CMK (cell line): ENCODE measurements around the gene ITFG1.

Experiments
- DNase-seq: peaks from one replicate; pipeline ENCODE4 v3.0.0-alpha.2; 2010; ENCODE audit warnings: low read depth

Gene ITFG1

DNA sequence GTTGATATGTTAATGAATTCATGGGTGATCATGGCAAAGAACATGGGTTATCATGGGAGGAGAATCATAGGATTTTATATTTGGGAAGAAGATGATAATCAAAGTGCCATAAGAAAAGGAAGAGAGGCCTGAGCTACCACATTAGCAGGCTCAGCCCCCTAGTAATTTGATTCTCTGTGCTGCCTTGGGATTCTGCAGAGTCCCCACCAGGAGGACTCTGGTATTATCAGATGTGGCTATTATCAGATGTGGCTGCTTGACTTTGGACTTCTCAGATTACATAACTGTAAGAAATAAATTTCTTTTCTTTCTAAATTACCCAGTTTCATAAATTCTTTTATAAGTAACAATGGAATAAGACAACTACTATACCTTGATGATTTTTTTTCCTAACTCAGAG lies 137.6 kb downstream of the ITFG1 start:
- no peak for DNase-seq

- DNase-seq, result no peak
Measured at GRCh38 chr16:47320546-47321310, 140.1 kb downstream of the ITFG1 start.

DNA sequence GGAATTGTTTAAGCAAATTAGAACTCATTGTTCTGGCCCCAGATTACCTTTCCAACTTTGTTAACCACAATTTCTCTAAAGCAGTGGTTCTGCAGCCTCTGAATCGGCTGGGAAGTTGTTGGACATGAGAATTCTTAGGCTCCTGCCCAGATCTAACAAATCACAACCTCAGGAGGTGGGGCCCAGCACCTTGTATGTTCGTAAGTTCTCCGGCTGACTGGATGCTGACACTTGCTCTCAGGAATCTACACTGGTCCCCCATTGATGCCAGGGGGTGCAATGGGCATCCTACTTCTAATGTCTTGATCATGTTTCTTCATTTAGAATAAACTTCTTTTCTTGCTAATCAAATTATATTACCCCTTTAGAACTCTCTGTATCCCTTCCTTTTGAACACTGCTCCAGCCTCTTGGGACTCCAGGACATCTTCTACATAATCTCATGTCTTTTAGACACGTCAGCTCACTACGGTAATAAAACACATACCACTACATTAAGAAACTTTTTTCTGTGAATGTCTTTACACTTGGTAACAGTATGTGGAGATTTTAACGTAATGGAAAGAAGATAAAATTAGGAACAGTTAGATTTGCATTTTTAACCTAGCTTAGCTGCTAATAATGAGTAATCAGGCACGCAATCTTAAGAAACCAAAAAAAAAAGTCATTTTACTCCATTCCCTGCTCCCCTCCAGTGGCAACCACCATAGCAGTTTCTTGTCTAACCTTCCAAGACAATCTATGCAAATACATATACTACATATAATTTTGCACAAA lies 143.2 kb downstream of the ITFG1 start:
- no peak for DNase-seq

DNA sequence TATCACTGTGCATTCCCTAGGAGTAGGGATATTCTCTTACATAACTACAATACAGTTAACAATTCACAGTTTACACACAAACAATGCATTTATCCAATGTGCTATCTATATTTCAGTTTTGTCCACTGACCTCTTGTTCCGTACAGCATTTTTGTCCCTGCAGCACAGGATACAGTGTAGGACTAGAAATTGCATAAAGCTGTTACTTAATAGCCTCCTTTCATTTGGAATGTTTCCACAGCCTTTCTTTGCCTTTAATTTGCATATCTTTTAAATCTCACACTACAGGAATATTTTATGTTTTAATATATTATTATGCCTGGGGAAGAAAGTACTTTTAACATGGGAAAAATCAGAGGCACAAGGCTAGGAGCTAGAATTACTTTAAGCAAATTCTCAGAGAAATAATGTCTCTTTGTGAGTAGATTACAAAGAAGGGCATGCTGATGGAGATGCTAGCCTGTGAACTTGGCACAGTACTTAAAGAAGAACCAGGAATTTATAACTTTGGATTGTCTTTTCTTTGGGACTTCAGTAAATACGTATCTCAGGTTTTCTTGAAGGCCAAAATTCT lies 144.3 kb downstream of the ITFG1 start:
- no peak for DNase-seq

DNA sequence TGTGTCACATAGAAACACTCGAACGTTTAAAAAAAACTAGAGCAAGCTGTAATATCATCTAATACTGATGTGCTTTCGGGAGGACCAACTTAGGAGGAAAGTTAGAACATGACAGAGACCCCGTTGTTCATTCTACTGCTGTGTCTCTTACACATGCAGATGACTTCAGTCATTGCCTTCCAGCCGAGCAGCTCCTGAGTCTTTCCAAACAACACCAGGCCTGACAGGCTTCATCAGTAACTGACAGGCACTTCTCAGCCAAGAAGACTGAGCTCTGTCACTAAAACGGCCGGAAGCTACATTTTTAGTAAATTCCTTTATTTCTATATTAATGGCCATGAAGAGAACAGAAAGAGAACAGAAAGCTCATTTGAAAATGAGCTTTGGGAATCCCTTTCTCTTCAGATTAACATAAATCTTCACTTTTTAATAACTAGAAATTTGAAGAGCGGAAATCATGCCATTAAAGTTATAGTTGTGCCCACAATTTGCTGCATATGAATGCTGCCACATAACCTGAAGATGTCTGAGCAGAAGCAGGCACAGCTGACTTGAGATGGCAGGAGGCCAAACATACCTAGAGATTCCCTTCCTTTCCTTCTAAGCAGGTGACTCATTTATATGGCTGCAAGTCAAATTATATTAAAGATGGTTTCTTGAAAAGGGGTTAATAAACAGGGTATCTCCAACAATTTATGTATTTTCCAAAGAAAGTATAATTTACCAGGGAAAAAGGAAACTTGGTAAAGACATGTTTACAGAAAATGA lies 148.9 kb downstream of the ITFG1 start:
- DNase-seq, result no peak

DNA sequence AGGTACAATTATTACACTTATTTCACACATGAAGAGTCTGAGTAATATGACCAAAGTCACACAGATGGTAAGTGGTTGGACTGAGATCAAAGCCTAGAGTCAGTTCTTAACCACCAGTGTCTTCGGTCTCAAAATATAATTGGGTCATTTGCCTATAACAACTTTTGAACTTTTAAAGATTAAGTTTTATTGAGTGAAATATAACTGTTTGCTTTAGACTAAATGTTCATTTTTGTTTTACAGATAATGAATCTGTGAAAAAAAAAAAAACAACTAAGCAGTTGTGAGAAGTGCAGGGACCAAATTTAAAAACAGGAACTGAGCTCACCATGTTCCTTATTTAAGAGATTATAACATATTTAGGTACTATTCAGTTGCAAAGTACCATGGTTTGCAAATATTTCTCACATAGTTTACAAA lies 150.1 kb downstream of the ITFG1 start:
- no peak for DNase-seq

- no peak for DNase-seq
Measured at GRCh38 chr16:47309581-47310312, 151.1 kb downstream of the ITFG1 start.

DNA sequence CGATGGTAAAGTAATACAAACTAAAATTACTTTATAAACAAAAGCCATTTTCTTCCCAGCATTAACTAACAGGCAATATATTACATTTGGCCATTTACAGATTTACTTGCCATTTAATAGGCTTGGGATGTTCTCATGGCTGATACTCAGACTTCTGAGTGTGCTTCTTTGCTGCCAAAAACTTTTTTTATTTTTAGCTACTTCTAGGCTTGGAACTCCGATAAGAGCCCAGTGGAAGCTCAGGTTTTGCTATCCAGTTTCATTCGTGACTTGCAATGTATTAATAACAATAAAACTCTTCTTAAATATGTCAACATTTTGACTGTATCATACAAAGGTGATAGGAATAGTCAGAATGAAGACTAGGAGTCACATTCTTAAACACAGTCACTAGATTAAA lies 152.3 kb downstream of the ITFG1 start:
- DNase-seq, result no peak

DNA sequence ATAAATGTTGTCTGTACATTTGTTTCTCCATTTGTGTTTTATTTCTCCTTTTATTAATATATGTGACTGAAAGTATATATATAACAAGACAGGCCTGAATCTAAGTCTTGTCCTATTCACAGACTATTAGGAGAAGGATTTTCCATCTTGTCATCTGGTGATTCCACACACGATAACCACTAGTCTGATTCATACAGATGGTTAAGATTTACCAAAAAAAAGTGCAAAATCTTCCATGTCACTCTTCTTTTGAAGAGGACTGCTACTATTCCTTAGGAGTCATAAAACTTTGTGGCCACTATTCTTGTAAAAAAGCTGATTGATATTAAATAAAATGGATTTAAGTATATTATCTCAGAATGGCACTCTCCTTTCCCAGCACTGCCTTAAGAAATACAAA lies 156.3 kb downstream of the ITFG1 start:
- no peak for DNase-seq

- DNase-seq, result no peak
Measured at GRCh38 chr16:47299587-47299986, 161.3 kb downstream of the ITFG1 start.

- no peak for DNase-seq
Measured at GRCh38 chr16:47284999-47285398, 175.9 kb downstream of the ITFG1 start.

DNA sequence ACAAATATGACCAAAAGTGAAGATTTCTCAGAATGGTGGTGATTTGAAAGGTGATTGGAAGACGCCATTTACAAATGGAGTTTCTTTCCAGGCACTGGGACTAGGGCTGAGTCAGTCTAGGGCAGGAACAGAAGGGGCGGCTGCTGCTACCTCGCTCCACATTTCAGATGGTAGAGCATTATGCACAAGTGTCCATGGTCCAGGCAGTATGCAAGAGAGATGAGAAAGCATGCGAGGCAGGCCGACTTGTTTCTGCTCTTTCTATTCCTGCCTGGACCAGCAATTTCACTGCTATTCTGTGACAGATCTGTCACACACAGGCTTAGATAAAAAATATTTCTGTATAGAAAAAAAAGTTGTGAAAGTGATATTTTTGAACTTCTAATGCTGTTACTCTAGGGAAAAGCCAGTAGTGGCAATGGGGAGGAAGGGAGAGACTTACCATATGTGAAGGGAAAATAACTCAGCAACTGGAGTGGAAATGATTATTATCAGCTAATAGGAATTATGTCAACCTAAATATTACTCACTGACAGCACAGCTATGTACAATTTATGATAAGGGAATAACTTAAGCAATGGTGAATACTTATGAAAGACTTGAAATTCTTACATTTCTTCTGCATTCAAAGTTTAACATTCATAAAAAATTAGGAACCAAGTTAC lies 182.4 kb downstream of the ITFG1 start:
- no peak for DNase-seq

DNA sequence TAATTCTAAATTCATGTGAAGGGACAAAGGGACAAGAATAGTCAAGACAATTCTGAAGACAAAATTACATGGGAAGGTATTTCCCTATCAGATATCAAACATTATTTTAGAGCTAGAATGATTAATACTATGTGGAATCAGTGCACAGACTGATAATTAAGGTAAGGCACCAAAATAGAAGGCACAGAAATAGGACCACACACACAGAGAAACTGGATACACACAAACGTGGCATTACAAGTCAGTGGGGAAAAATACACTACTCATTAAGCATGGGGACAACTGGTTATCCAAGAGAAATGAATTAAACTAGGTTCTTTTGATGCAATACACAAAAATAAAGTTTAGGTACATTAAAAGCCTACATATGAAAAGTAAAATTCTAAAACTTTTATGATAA lies 184.3 kb downstream of the ITFG1 start:
- DNase-seq, result no peak

- no peak for DNase-seq
Measured at GRCh38 chr16:47262938-47263337, 197.9 kb downstream of the ITFG1 start.

GRCh38 chr16:47260503-47260902 lies 200.4 kb downstream of the ITFG1 start:
- DNase-seq, result no peak

DNA sequence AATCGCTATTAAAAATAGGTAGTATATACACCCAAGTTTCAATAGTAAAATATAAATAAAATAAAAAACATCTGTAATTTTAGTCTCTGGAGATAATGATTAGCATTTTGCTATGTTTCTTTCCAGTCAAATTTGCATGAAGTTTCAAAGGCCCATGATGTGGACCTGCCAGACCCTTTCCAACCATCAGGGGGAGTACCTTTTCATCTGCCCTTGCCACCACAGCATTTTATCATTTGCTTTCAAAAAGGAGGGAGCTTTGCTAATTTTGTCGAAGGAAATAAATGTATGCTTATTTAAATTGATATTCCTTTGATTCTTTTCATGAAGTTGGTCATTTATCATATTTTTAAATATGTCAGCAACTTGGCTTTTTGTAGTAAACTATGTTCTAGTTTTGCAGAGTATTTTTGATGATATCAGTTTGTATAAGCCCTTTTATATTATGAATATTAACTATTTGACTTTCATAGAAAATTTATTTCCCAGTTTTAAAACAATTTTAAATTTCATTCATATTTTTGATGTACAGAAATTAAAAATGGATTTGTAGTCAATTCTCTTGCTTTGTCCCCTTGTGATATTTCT lies 201.9 kb downstream of the ITFG1 start:
- peak; percentile 17 for DNase-seq

- DNase-seq, result no peak
Measured at GRCh38 chr16:47254756-47255155, 206.1 kb downstream of the ITFG1 start.

GRCh38 chr16:47250983-47251382 lies 209.9 kb downstream of the ITFG1 start:
- DNase-seq, result no peak

- no peak for DNase-seq
Measured at GRCh38 chr16:47247690-47248089, 213.2 kb downstream of the ITFG1 start.

DNA sequence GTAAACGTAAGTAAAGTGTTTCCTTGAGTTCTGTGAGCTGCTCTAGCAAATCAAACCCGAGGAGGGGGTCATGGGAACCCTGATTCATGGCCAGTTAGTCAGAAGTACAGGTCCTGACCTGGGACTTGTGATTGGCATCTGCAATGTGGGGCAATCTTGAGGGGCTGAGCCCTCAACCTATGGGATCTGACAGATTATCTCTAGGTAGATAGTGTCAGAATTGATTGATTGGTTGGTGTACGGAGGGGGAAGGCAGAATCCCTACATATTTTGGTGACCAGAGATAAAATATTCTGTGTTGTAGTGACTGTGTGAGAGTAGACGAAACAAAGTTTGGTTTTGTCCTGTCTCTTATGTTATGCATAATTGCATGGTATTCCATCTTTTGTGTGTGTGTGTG lies 216.7 kb downstream of the ITFG1 start:
- DNase-seq, result no peak

DNA sequence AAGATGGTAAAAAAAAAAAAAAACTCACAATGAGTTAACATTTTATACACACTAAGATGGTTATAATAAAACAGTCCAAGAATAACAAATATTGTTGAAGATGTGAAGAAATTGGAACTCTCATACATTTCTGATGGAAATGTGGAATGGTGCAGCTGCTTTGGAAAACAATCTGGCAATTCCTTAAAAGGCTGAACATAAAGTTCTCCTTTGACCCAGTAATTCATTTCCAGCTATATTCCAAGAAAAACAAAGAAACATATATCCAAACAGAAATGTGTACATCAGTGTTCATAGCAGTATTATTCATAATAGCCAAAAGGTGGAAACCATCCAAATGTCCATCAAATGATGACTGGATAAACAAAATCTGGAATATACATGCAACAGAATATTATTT lies 219.8 kb downstream of the ITFG1 start:
- no peak for DNase-seq
